NCI-H446 (cell line): Measurements from ENCODE around the gene MKNK1.

ENCODE experiments used
- DNase-seq, 2 experiments: peaks; one replicate each; lab custom pipeline; 2025; lab: John Stamatoyannopoulos, UW

Gene MKNK1

GRCh38 chr1:46595127-46595526 is 8.9 kb downstream of the MKNK1 start:
- no peak for DNase-seq

- DNase-seq, result no peak
Observed at GRCh38 chr1:46594063-46594462, 10.0 kb downstream of the MKNK1 start.

GRCh38 chr1:46592823-46593222 is 11.2 kb downstream of the MKNK1 start:
- DNase-seq, result no peak

GRCh38 chr1:46589529-46589928 is 14.5 kb downstream of the MKNK1 start:
- DNase-seq, result no peak

- DNase-seq, result no peak
Observed at GRCh38 chr1:46587069-46587468, 17.0 kb downstream of the MKNK1 start.

- DNase-seq, result no peak
Observed at GRCh38 chr1:46585312-46585938, 18.6 kb downstream of the MKNK1 start.

GRCh38 chr1:46583494-46583893 is 20.6 kb downstream of the MKNK1 start:
- DNase-seq, result no peak

GRCh38 chr1:46582972-46583371 is 21.1 kb downstream of the MKNK1 start:
- no peak for DNase-seq

GRCh38 chr1:46581681-46582455 is 22.2 kb downstream of the MKNK1 start:
- no peak for DNase-seq

GRCh38 chr1:46580140-46580903 is 23.7 kb downstream of the MKNK1 start:
- no peak for DNase-seq

- no peak for DNase-seq
Observed at GRCh38 chr1:46577671-46578070, 26.4 kb downstream of the MKNK1 start.

GRCh38 chr1:46576596-46576995 is 27.5 kb downstream of the MKNK1 start:
- no peak for DNase-seq

- no peak for DNase-seq
Observed at GRCh38 chr1:46575778-46576177, 28.3 kb downstream of the MKNK1 start.

- DNase-seq, result no peak
Observed at GRCh38 chr1:46575300-46575699, 28.8 kb downstream of the MKNK1 start.

- DNase-seq, result no peak
Observed at GRCh38 chr1:46571691-46572225, 32.3 kb downstream of the MKNK1 start.

GRCh38 chr1:46569884-46570725 is 34.0 kb downstream of the MKNK1 start:
- DNase-seq, result no peak

- no peak for DNase-seq
Observed at GRCh38 chr1:46569116-46569515, 35.0 kb downstream of the MKNK1 start.

- DNase-seq, result no peak
Observed at GRCh38 chr1:46568461-46568891, 35.6 kb downstream of the MKNK1 start.

- no peak for DNase-seq
Observed at GRCh38 chr1:46563341-46563740, 40.7 kb downstream of the MKNK1 start.

- no peak for DNase-seq
Observed at GRCh38 chr1:46562498-46562897, 41.6 kb downstream of the MKNK1 start.

GRCh38 chr1:46558966-46559365 is 45.1 kb downstream of the MKNK1 start:
- DNase-seq, result no peak
